Esophagus (tissue), 2 donors: ENCODE data around the gene NXN. TPM values are rescaled to one million over a fixed set of nuclear protein-coding genes. Genes with fewer than 3 reads are reported as not detected.
"Not testable (repeated sequence)": the region's sequence is repeated elsewhere in the genome, so short reads cannot be mapped to it uniquely, and the experiment has no call there.

Experiments
- H3K27ac ChIP-seq, 2 donors: one replicate each; pipeline ENCODE4 v1.5.1; 2013; ENCODE audit warnings: low read depth in 2 of 2, mild to moderate bottlenecking in 2 of 2, inconsistent platforms in 1 of 2, low read length in 1 of 2, moderate library complexity in 1 of 2
- H3K27me3 ChIP-seq, 2 donors: one replicate each; pipeline ENCODE4 v1.6.1; 2013; ENCODE audit warnings: low read length in 2 of 2, control low read depth in 1 of 2, mild to moderate bottlenecking in 1 of 2; ENCODE audit not compliant: insufficient read depth in 2 of 2, control insufficient read depth in 1 of 2
- H3K36me3 ChIP-seq, 2 donors: one replicate each; pipeline ENCODE4 v1.6.1; 2013; ENCODE audit warnings: low read length in 1 of 2; ENCODE audit not compliant: control insufficient read depth in 2 of 2, insufficient read depth in 2 of 2
- H3K4me1 ChIP-seq, 2 donors: one replicate each; pipeline ENCODE4 v1.6.1; 2013; ENCODE audit warnings: low read length in 1 of 2; ENCODE audit not compliant: control insufficient read depth in 2 of 2, insufficient read depth in 2 of 2
- H3K4me3 ChIP-seq, 2 donors: one replicate each; pipeline ENCODE4 v1.5.1; 2013; ENCODE audit warnings: low read length in 2 of 2, mild to moderate bottlenecking in 2 of 2, low read depth in 1 of 2, moderate library complexity in 1 of 2
- H3K9me3 ChIP-seq, 2 donors: one replicate each; pipeline ENCODE4 v1.6.1; 2013; ENCODE audit warnings: mild to moderate bottlenecking in 2 of 2, low read depth in 1 of 2, low read length in 1 of 2, moderate library complexity in 1 of 2; ENCODE audit not compliant: control insufficient read depth in 2 of 2, insufficient read depth in 1 of 2
- WGBS, 2 donors: extraction: QIAGEN DNeasy Blood & Tissue Kit; methylation state at CpG; one replicate each; pipeline ENCODE4 v1.1.7; 2013; 5-methylcytosine and 5-hydroxymethylcytosine counted together
- polyA plus RNA-seq, 2 donors: library from polyadenylated mRNA; stranded (reverse); fragments of 200-250 nt; gene quantifications; one replicate each; pipeline ENCODE4 v1.2.3, GENCODE V29; 2013
- donor health status: healthy with polysubstance abuse.
- donor health status: Bipolar disorder and iron deficiency.

NXN gene
- polyA plus RNA-seq, 2 donors: 10.1 to 24.0 TPM

DNA sequence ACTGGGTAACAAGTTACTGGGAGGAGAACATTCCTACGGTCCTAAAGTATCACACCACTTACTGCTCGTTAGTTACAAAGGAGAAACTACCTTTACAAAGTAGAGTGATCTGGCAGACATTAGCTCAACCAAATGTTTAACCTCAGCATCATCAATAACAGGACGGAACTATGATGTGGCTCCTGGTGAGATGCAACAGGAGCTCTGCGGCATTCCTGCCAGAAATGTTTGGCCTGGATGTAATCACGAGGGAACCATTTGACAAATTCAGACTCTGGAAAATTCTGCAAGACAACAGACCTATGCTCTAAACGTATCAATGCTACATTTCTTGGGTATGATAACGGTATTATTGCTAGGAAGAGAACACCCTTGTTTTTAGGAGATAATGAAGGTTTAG lies 117.0 kb downstream of the NXN start:
- Histone ChIP-seq H3K27me3 (no peaks in the 10 kb centered on the region), H3K4me3 (no peak overlapping the region), H3K9me3 (no peaks in the 10 kb centered on the region), H3K27ac (no peak overlapping the region), H3K4me1 (peaks cover 0 to 6% of the 10 kb centered on the region in 2 donors), H3K36me3 (peaks cover 0 to 4% of the 10 kb centered on the region in 2 donors)
- 84 to 86% methylated on average over 7 of the region's 7 CpGs for WGBS, 2 donors

DNA sequence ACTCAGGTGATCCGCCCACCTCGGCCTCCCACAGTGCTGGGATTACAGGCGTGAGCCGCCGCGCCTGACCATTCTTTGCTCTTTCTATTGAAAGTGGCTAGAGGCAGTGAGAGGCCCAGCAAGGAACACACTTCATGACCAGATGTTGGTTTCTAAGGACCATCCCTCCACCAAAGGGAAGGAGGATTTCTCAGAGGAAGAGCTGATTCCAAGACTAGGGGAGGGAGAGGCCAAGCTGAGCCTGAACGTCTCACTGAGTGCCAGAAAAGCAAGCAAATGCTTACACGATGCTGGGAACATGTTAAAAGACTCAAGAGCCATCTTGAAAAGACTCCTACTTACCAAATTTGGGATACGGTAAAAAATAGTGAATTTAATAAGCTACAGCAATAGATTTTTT lies 118.2 kb downstream of the NXN start:
- peak overlapping the region in 1 of 2 donors; percentile 24 for H3K27ac ChIP-seq
- H3K9me3 ChIP-seq: no peaks in the 10 kb centered on the region
- WGBS, 2 donors: 78 to 80% methylated on average over 9 of the region's 9 CpGs
- peaks cover 0 to 4% of the 10 kb centered on the region in 2 donors for H3K36me3 ChIP-seq
- H3K27me3 ChIP-seq: no peaks in the 10 kb centered on the region
- H3K4me1 ChIP-seq: peaks cover 0 to 6% of the 10 kb centered on the region in 2 donors
- H3K4me3 ChIP-seq: no peak overlapping the region

DNA sequence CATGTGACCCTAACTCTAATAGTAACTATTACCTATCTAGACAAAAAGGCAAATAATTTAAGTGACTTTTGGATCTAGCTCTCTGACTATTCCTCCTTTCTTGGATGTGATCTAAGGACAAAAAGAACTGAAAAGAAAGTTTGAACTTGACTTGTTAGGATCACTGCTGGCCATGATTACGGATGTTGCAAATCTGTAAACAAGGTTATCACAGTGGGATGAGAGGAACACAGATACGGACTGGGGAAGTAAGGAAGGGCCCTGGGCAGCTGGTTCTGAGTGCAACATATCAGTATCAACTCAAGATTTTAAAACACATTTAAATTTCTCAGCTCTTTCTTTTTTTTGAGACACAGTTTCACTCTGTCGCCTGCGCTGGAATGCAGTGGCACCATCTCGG lies 118.8 kb downstream of the NXN start:
- Histone ChIP-seq H3K4me3 (no peak overlapping the region), H3K36me3 (peaks cover 0 to 4% of the 10 kb centered on the region in 2 donors), H3K27me3 (no peaks in the 10 kb centered on the region), H3K27ac (peak overlapping the region in 1 of 2 donors; percentile 24), H3K9me3 (no peaks in the 10 kb centered on the region), H3K4me1 (peaks cover 0 to 6% of the 10 kb centered on the region in 2 donors)
- 88 to 89% methylated on average over 5 of the region's 5 CpGs for WGBS, 2 donors

DNA sequence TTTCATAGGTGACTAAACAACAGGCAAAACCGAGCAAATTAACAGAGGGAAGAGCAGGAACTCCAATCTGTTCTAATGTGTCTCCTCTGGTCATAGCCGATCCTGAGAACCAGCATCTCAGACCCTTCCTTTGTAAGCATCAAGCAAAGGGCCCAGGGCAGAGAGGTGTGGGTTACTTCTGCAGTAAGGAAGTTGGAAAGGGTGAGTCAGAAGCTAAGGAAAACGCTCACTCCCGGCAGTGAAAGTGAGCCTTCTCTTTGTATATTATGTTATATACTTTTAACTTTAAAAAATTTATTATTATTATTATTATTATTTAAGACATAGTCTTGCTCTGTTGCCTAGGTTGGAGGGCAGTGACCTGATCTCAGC lies 119.8 kb downstream of the NXN start:
- Histone ChIP-seq H3K36me3 (peaks cover 0 to 4% of the 10 kb centered on the region in 2 donors), H3K27ac (peak overlapping the region; percentile 82 to 92), H3K4me3 (no peak overlapping the region), H3K4me1 (peaks cover 0 to 6% of the 10 kb centered on the region in 2 donors), H3K9me3 (no peaks in the 10 kb centered on the region), H3K27me3 (no peaks in the 10 kb centered on the region)
- 21 to 48% methylated on average over 4 of the region's 4 CpGs for WGBS, 2 donors

GRCh38 chr17:859061-859823 lies 120.3 kb downstream of the NXN start:
- Histone ChIP-seq H3K9me3 (no peaks in the 10 kb centered on the region), H3K27me3 (no peaks in the 10 kb centered on the region), H3K4me3 (no peak overlapping the region), H3K36me3 (peaks cover 0 to 4% of the 10 kb centered on the region in 2 donors), H3K4me1 (peaks cover 0 to 4% of the 10 kb centered on the region in 2 donors), H3K27ac (peak overlapping the region; percentile 82 to 92)
- WGBS, 2 donors: 22 to 37% methylated on average over 20 of the region's 20 CpGs

- Histone ChIP-seq H3K36me3 (no peaks in the 10 kb centered on the region), H3K4me1 (peaks cover 0 to 7% of the 10 kb centered on the region in 2 donors), H3K27me3 (no peaks in the 10 kb centered on the region), H3K4me3 (no peak overlapping the region), H3K27ac (peak overlapping the region; percentile 1 to 14), H3K9me3 (no peaks in the 10 kb centered on the region)
- WGBS, 2 donors: 52 to 61% methylated on average over 6 to 7 of the region's 7 CpGs
Measured at GRCh38 chr17:856149-856548, 123.4 kb downstream of the NXN start.

DNA sequence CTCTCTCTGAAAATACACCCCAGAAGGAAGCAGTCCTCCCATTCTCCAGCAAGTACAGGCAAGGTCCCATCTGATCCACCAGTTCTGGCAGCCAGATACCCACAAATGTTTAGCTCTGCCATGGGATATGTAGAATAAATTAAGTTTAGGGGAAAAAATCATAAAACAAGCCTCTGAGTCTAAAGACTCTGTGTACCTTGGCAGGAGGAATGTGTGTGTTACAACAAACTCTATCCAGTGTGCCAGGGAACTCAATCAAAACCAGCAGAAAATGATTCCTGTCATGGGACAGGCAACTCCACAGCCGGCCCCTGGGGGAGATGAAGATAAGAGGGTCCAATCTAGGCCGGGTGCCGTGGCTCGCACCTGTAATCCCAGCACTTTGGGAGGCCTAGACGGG lies 124.0 kb downstream of the NXN start:
- Histone ChIP-seq H3K27ac (peak overlapping the region in 1 of 2 donors; percentile 57), H3K9me3 (no peaks in the 10 kb centered on the region), H3K27me3 (no peaks in the 10 kb centered on the region), H3K4me1 (peaks cover 0 to 13% of the 10 kb centered on the region in 2 donors), H3K4me3 (no peak overlapping the region), H3K36me3 (no peaks in the 10 kb centered on the region)
- 40 to 58% methylated on average over 5 of the region's 5 CpGs for WGBS, 2 donors

- not testable (repeated sequence) for H3K9me3 ChIP-seq, H3K27ac ChIP-seq, H3K27me3 ChIP-seq, H3K36me3 ChIP-seq, H3K4me3 ChIP-seq
- 96% methylated on average over 9 of the region's 9 CpGs for WGBS, 2 donors
- H3K4me1 ChIP-seq: peaks cover 2 to 13% of the 10 kb centered on the region in 2 donors
Measured at GRCh38 chr17:852850-853249, 126.7 kb downstream of the NXN start.

DNA sequence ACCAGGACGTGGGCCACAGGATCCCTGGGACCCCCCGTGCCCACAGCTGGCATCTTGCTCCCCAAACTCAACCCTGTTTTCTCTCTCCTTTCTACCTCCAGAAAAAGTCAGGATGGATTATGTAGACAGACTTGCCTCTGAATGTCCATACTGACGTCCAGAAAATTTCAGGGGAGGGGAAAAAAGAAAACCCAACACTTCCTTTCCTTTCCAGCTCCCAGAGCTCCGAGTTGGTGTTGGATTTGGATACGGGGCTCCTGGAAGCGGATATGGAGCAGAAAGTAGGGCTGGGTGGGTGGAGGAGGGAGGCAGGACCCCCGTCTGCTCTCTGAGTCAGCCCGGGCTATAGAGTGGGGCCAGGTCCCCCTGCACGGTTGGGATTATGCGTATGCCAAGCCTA lies 127.2 kb downstream of the NXN start:
- WGBS, 2 donors: 71 to 76% methylated on average over 10 of the region's 10 CpGs
- peaks cover 2 to 14% of the 10 kb centered on the region in 2 donors for H3K4me1 ChIP-seq

DNA sequence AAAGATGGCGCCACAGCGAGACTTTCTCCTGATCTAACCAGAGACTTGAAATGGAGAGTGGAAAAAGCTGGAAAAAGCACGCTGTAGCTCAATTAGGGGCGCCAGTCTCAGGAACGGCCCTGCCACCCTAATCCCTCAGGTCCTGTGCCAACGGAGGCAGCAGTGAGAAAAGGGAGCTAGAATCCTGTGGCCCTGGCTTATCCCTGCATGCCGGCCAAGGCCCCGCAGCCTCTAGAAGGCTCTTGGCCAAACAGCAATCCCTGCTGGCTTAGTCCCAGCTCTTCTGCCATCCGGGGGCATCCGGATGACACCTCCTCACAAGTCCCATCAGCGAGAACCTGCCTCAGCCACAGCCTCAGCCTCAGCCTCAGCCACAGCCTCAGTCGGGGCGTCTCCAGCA lies 127.7 kb downstream of the NXN start:
- H3K9me3 ChIP-seq: no peaks in the 10 kb centered on the region
- no peaks in the 10 kb centered on the region for H3K36me3 ChIP-seq
- peaks cover 2 to 15% of the 10 kb centered on the region in 2 donors for H3K4me1 ChIP-seq
- WGBS, 2 donors: 43 to 66% methylated on average over 13 of the region's 13 CpGs
- H3K27ac ChIP-seq: peak overlapping the region in 1 of 2 donors; percentile 65
- H3K4me3 ChIP-seq: no peak overlapping the region
- H3K27me3 ChIP-seq: no peaks in the 10 kb centered on the region

More for the DNA sequence above, 127.2 kb downstream of the NXN start:
- peak overlapping the region in 1 of 2 donors; percentile 65 for H3K27ac ChIP-seq
- H3K4me3 ChIP-seq: no peak overlapping the region
- no peaks in the 10 kb centered on the region for H3K9me3 ChIP-seq
- H3K27me3 ChIP-seq: no peaks in the 10 kb centered on the region
- no peaks in the 10 kb centered on the region for H3K36me3 ChIP-seq
